CD4-positive, alpha-beta T cell treated with Interleukin-15 for 1 hour (primary cell): ENCODE results near the gene CKM.
"Not testable (repeated sequence)": the region's sequence is repeated elsewhere in the genome, so short reads cannot be mapped to it uniquely, and the experiment has no call there.

ENCODE experiments used
- DNase-seq: peaks from one replicate; pipeline ENCODE4 v3.0.0-alpha.2; 2020

Gene CKM

GRCh38 chr19:45314708-45315245 is 7.9 kb downstream of the CKM start:
- DNase-seq = no peak

GRCh38 chr19:45312285-45312684 is 10.4 kb downstream of the CKM start:
- not testable (repeated sequence) for DNase-seq

GRCh38 chr19:45311621-45312020 is 11.1 kb downstream of the CKM start:
- DNase-seq = peak; percentile 54

GRCh38 chr19:45309322-45309721 is 13.4 kb downstream of the CKM start:
- DNase-seq = not testable (repeated sequence)

- DNase-seq = no peak
These were observed 15.3 kb downstream of the CKM start for GRCh38 chr19:45307361-45307760.

- no peak for DNase-seq
These were observed 16.1 kb downstream of the CKM start for GRCh38 chr19:45306518-45307027.

- DNase-seq = no peak
These were observed 16.6 kb downstream of the CKM start for GRCh38 chr19:45306040-45306439.

- no peak for DNase-seq
These were observed 17.3 kb downstream of the CKM start for GRCh38 chr19:45305421-45305820.

- no peak for DNase-seq
These were observed 17.7 kb downstream of the CKM start for GRCh38 chr19:45305007-45305406.

- no peak for DNase-seq
These were observed 18.3 kb downstream of the CKM start for GRCh38 chr19:45304141-45304926.

- DNase-seq = no peak
These were observed 19.2 kb downstream of the CKM start for GRCh38 chr19:45303269-45304060.

- no peak for DNase-seq
These were observed 20.3 kb downstream of the CKM start for GRCh38 chr19:45302416-45302815.

GRCh38 chr19:45299719-45300118 is 23.0 kb downstream of the CKM start:
- DNase-seq = no peak

- no peak for DNase-seq
These were observed 24.4 kb downstream of the CKM start for GRCh38 chr19:45298264-45298663.

GRCh38 chr19:45297674-45298073 is 25.0 kb downstream of the CKM start:
- no peak for DNase-seq

- peak; percentile 46 for DNase-seq
These were observed 26.3 kb downstream of the CKM start for GRCh38 chr19:45296355-45296754.

GRCh38 chr19:45295873-45296272 is 26.8 kb downstream of the CKM start:
- no peak for DNase-seq

- DNase-seq = no peak
These were observed 28.2 kb downstream of the CKM start for GRCh38 chr19:45294291-45295029.

GRCh38 chr19:45293682-45294081 is 29.0 kb downstream of the CKM start:
- DNase-seq = no peak

- DNase-seq = no peak
These were observed 30.8 kb downstream of the CKM start for GRCh38 chr19:45291834-45292233.

GRCh38 chr19:45290381-45290931 is 32.2 kb downstream of the CKM start:
- DNase-seq = no peak

- peak; percentile 21 for DNase-seq
These were observed 39.1 kb downstream of the CKM start for GRCh38 chr19:45283443-45284033.
